Measurements from ENCODE around the gene CORO2A.

The CORO2A gene

GRCh38 chr9:98192503-98193335 is at the start of gene CORO2A:
TSS of gene CORO2A (minus strand) at chr9:98192637. CDS start at chr9:98157660, 34,977 bp downstream.
- peak; percentile 79 for DNase-seq
- peak within 1 kb of the TSS; percentile 78 for H3K27ac Mint-ChIP-seq
- H3K4me1 Mint-ChIP-seq: peaks cover 32% of the 10 kb centered on the region
- no peaks in the 10 kb centered on the region for H3K36me3 Mint-ChIP-seq
- no peaks in the 10 kb centered on the region for H3K9me3 Mint-ChIP-seq
- peaks cover 15% of the 10 kb centered on the region for H3K27me3 Mint-ChIP-seq
- CTCF ChIA-PET: interaction anchor here (0.8 to 3.8 kb wide), 10 partner anchors 10 to 121 kb away, joined by 3 to 14 read pairs (median 4); partner anchors contain the start of gene TRIM14
- H3K4me3 Mint-ChIP-seq: peak within 1 kb of the TSS; percentile 79

- CTCF ChIA-PET: interaction anchor here (0.5 to 1.4 kb wide), 3 partner anchors 22 to 116 kb away, joined by 3 to 4 read pairs (median 3); no protein-coding TSS in a partner anchor
- no peak for DNase-seq
- peaks cover 7% of the 10 kb centered on the region for H3K4me1 Mint-ChIP-seq
These were observed 49.2 kb upstream of the CORO2A start for GRCh38 chr9:98241357-98242300.

DNA sequence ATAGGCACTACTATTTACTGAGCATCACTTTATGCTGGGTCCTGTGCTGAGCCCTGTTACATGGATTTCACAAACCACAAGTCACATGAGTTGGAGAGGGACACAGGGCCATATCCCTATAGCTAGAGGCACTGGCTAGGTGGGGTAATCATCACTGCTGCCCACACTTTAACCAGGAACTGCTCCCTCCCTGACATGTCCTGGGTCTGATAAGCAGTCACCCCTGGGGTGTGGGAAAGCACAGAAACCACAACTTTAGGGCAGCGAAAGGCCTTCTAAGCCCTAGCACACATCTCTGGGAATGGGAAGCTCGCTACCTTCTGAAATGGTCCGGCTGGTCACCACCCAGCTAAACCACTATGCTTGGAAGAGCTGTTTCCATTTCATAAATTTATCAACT is 48.0 kb upstream of the CORO2A start:
- CTCF ChIA-PET: interaction anchor here (1.4 kb wide), 1 partner anchor 23 kb away, joined by 4 read pairs; no protein-coding TSS in a partner anchor
- no peaks in the 10 kb centered on the region for H3K4me1 Mint-ChIP-seq
- H3K27me3 Mint-ChIP-seq: no peaks in the 10 kb centered on the region
- H3K4me3 Mint-ChIP-seq: no peak overlapping the region
- H3K36me3 Mint-ChIP-seq: peaks cover 11% of the 10 kb centered on the region
- DNase-seq: no peak
- no peak overlapping the region for H3K27ac Mint-ChIP-seq
- H3K9me3 Mint-ChIP-seq: no peaks in the 10 kb centered on the region

More at GRCh38 chr9:98241357-98242300, 49.2 kb upstream of the CORO2A start:
- Mint-ChIP-seq H3K36me3 (peaks cover 11% of the 10 kb centered on the region), H3K27me3 (no peaks in the 10 kb centered on the region), H3K4me3 (no peak overlapping the region), H3K9me3 (no peaks in the 10 kb centered on the region), H3K27ac (no peak overlapping the region)

- CTCF ChIA-PET: no interaction called here
- no peaks in the 10 kb centered on the region for H3K4me1 Mint-ChIP-seq
- DNase-seq: no peak
- no peak overlapping the region for H3K4me3 Mint-ChIP-seq
- no peaks in the 10 kb centered on the region for H3K9me3 Mint-ChIP-seq
- no peaks in the 10 kb centered on the region for H3K27me3 Mint-ChIP-seq
- no peak overlapping the region for H3K27ac Mint-ChIP-seq
- peaks cover 10% of the 10 kb centered on the region for H3K36me3 Mint-ChIP-seq
These were observed 44.6 kb upstream of the CORO2A start for GRCh38 chr9:98236901-98237487.

DNA sequence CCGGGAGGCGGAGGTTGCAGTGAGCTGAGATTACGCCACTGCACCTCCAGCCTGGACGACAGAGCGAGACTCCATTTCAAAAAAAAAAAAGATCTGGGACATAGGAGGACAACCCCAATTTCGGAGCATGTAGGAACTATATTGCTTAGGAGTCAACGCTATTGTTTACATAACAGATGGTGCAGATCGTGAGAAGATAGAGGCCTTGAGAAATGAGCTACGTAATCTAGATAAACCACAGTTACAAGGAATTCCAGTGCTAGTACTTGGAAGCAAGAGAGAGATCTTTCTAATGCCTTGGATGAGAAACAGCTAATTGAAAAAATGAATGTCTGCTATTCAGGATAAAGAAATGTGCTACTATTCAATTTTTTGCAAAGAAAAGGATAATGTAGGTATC is 42.7 kb upstream of the CORO2A start:
- H3K27me3 Mint-ChIP-seq: no peaks in the 10 kb centered on the region
- peaks cover 6% of the 10 kb centered on the region for H3K36me3 Mint-ChIP-seq
- DNase-seq: no peak
- no peaks in the 10 kb centered on the region for H3K9me3 Mint-ChIP-seq
- CTCF ChIA-PET: interaction anchor here (0.6 to 1.9 kb wide), 5 partner anchors 11 to 312 kb away, joined by 3 to 5 read pairs (median 3); no protein-coding TSS in a partner anchor
- no peak overlapping the region for H3K4me3 Mint-ChIP-seq
- no peak overlapping the region for H3K27ac Mint-ChIP-seq
- no peaks in the 10 kb centered on the region for H3K4me1 Mint-ChIP-seq

- H3K4me3 Mint-ChIP-seq: no peak overlapping the region
These were observed 41.9 kb upstream of the CORO2A start for GRCh38 chr9:98234245-98234825.

DNA sequence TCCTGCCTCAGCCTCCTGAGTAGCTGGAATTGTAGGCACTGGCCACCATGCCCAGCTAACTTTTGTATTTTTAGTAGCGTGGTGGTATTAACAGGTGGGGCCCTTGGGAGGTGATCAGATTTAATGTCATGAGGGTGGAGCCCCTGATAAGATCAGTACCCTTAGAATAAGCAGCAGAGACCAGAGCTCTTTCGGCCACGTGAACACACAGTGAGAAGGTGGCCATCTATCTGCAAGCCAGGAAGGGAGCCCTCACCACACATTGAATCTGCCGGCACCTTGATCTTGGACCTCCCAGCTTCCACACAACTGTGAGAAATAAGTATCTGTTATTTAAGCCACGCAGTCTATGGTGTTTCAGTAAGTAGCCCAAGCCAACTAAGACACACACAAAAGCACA is 40.5 kb upstream of the CORO2A start:
- Mint-ChIP-seq H3K9me3 (no peaks in the 10 kb centered on the region), H3K36me3 (peaks cover 6% of the 10 kb centered on the region), H3K4me1 (no peaks in the 10 kb centered on the region), H3K4me3 (no peak overlapping the region), H3K27ac (no peak overlapping the region), H3K27me3 (no peaks in the 10 kb centered on the region)
- no peak for DNase-seq
- CTCF ChIA-PET: no interaction called here

More at GRCh38 chr9:98234245-98234825, 41.9 kb upstream of the CORO2A start:
- DNase-seq: no peak
- H3K9me3 Mint-ChIP-seq: no peaks in the 10 kb centered on the region
- no peak overlapping the region for H3K27ac Mint-ChIP-seq
- CTCF ChIA-PET: interaction anchor here (0.7 to 1.9 kb wide), 2 partner anchors 12 to 311 kb away, joined by 3 to 5 read pairs; no protein-coding TSS in a partner anchor
- H3K4me1 Mint-ChIP-seq: no peaks in the 10 kb centered on the region
- no peaks in the 10 kb centered on the region for H3K27me3 Mint-ChIP-seq
- peaks cover 2% of the 10 kb centered on the region for H3K36me3 Mint-ChIP-seq

GRCh38 chr9:98231770-98232478 is 39.5 kb upstream of the CORO2A start:
- DNase-seq: no peak
- Mint-ChIP-seq H3K36me3 (peaks cover 8% of the 10 kb centered on the region), H3K27me3 (no peaks in the 10 kb centered on the region), H3K4me3 (no peak overlapping the region), H3K4me1 (no peaks in the 10 kb centered on the region), H3K27ac (no peak overlapping the region), H3K9me3 (no peaks in the 10 kb centered on the region)
- CTCF ChIA-PET: no interaction called here

- Mint-ChIP-seq H3K27ac (no peak overlapping the region), H3K9me3 (no peaks in the 10 kb centered on the region), H3K36me3 (peaks cover 15% of the 10 kb centered on the region), H3K4me3 (no peak overlapping the region), H3K4me1 (no peaks in the 10 kb centered on the region), H3K27me3 (no peaks in the 10 kb centered on the region)
- CTCF ChIA-PET: no interaction called here
- no peak for DNase-seq
These were observed 38.4 kb upstream of the CORO2A start for GRCh38 chr9:98230789-98231188.

DNA sequence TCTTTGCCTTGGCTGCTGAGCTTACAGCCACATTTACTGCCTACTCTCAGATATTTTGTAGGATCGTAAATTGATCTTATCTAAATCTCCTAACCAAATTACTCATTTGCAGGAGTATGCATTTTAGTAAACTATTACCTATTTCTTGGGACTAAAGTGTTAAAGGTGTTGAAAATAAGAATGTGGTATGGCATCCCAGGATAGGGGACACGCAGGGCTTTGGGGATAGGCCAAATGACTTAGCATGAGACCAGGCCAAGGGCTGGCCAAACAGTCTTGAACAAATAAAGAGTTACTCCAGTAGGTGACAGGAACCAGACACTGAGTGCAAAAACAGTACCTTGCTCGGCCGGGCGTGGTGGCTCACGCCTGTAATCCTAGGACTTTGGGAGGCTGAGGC is 37.9 kb upstream of the CORO2A start:
- DNase-seq: no peak
- no peak overlapping the region for H3K27ac Mint-ChIP-seq
- H3K9me3 Mint-ChIP-seq: no peaks in the 10 kb centered on the region
- H3K4me3 Mint-ChIP-seq: no peak overlapping the region
- peaks cover 15% of the 10 kb centered on the region for H3K36me3 Mint-ChIP-seq
- H3K27me3 Mint-ChIP-seq: no peaks in the 10 kb centered on the region
- H3K4me1 Mint-ChIP-seq: no peaks in the 10 kb centered on the region
- CTCF ChIA-PET: no interaction called here

DNA sequence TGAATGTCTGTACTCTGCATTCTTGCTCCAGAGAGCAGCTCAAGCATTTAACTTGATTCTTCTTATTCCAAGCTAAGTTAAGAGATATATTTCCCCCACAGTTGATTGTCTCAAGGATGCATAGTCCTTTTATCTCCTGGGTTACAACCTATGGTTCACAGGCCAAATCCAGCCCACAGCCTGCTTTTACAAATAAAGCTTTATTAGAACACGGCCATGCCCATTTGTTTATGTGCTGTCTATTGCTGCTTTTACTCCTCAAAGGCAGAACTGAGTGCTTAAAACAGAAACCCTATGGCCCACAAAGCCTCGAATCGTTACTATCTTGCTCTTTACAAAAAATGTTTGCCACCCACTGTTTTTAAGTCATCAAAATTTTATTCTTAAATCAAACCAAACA is 37.2 kb upstream of the CORO2A start:
- Mint-ChIP-seq H3K4me3 (no peak overlapping the region), H3K4me1 (no peaks in the 10 kb centered on the region), H3K36me3 (peaks cover 15% of the 10 kb centered on the region), H3K27ac (no peak overlapping the region), H3K27me3 (no peaks in the 10 kb centered on the region), H3K9me3 (no peaks in the 10 kb centered on the region)
- no peak for DNase-seq
- CTCF ChIA-PET: no interaction called here

GRCh38 chr9:98229090-98229395 is 36.6 kb upstream of the CORO2A start:
- peaks cover 15% of the 10 kb centered on the region for H3K36me3 Mint-ChIP-seq
- CTCF ChIA-PET: no interaction called here
- no peaks in the 10 kb centered on the region for H3K9me3 Mint-ChIP-seq
- no peaks in the 10 kb centered on the region for H3K4me1 Mint-ChIP-seq
- no peak overlapping the region for H3K27ac Mint-ChIP-seq
- DNase-seq: no peak
- H3K27me3 Mint-ChIP-seq: no peaks in the 10 kb centered on the region
- no peak overlapping the region for H3K4me3 Mint-ChIP-seq

GRCh38 chr9:98228392-98229089 is 36.1 kb upstream of the CORO2A start:
- peaks cover under 1% of the 10 kb centered on the region for H3K4me1 Mint-ChIP-seq
- H3K36me3 Mint-ChIP-seq: peaks cover 15% of the 10 kb centered on the region
- CTCF ChIA-PET: no interaction called here
- no peak overlapping the region for H3K4me3 Mint-ChIP-seq
- no peak overlapping the region for H3K27ac Mint-ChIP-seq
- no peaks in the 10 kb centered on the region for H3K9me3 Mint-ChIP-seq
- no peak for DNase-seq
- H3K27me3 Mint-ChIP-seq: no peaks in the 10 kb centered on the region
